ENCODE data around the gene TNS1. TPM values are rescaled to one million over a fixed set of nuclear protein-coding genes. Genes with fewer than 3 reads are reported as not detected.
"Not testable (repeated sequence)": the region's sequence is repeated elsewhere in the genome, so short reads cannot be mapped to it uniquely, and the experiment has no call there.

TNS1 gene
- total RNA-seq, 2 donors from 2014 or later: 0.80 to 16.8 TPM

GRCh38 chr2:217789003-217789735 lies 213.6 kb downstream of the TNS1 start:
- H3K4me3 Mint-ChIP-seq: peak overlapping the region; percentile 90
- H3K9me3 ChIP-seq (ENCODE audit: control insufficient read depth, low read length, poor library complexity, severe bottlenecking): no peaks in the 10 kb centered on the region
- peak overlapping the region; percentile 84 for H3K27ac Mint-ChIP-seq
- DNase-seq (peak; percentile 53 to 71 (median 54)), ATAC-seq (peak; percentile 61)
- H3K4me1 Mint-ChIP-seq: peaks cover 24% of the 10 kb centered on the region
- no peaks in the 10 kb centered on the region for H3K36me3 Mint-ChIP-seq (ENCODE audit: low read depth)
- H3K27me3 Mint-ChIP-seq: no peaks in the 10 kb centered on the region

GRCh38 chr2:217788669-217789002 lies 214.2 kb downstream of the TNS1 start:
- peak overlapping the region; percentile 45 for H3K4me3 Mint-ChIP-seq
- no peak for ATAC-seq

DNA sequence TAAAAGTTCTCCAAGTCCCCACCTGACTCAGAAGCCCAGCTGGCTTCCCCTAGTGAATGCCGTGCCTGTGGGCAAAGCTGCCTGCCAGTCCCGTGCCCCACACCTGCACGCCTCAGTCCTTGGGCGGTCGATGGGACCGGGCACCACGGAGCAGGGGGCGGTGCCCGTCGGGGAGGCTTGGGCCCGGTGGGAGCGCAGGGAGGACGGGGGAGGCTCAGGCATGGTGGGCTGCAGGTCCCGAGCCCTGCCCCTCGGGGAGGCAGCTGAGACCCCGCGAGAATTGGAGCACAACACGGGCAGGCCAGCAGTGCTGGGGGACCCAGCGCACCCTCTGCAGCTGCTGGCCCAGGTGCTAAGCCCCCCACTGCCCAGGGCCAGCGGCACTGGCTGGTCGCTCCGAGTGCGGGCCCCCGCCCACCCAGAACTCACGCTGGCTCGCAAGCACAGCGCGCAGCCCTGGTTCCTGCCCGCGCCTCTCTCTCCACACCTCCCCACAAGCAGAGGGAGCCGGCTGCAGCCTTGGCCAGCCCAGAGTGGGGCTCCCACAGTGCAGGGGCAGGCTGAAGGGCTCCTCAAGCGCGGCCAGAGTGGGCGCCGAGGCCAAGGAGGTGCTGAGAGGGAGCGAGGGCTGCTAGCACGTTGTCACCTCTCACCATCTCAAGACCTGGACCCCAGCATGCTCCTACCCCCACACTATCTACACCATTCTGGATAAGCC lies 215.5 kb downstream of the TNS1 start:
- H3K4me1 Mint-ChIP-seq: peaks cover 24% of the 10 kb centered on the region
- ATAC-seq: no peak
- no peaks in the 10 kb centered on the region for H3K9me3 ChIP-seq (ENCODE audit: control insufficient read depth, low read length, poor library complexity, severe bottlenecking)
- no peak overlapping the region for H3K27ac Mint-ChIP-seq
- H3K27me3 Mint-ChIP-seq: no peaks in the 10 kb centered on the region
- no peak overlapping the region for H3K4me3 Mint-ChIP-seq
- DNase-seq: no peak
- H3K36me3 Mint-ChIP-seq (ENCODE audit: low read depth): no peaks in the 10 kb centered on the region

More at GRCh38 chr2:217788669-217789002, 214.2 kb downstream of the TNS1 start:
- H3K9me3 ChIP-seq (ENCODE audit: control insufficient read depth, low read length, poor library complexity, severe bottlenecking): no peaks in the 10 kb centered on the region
- H3K27ac Mint-ChIP-seq: peak overlapping the region; percentile 84
- DNase-seq: no peak
- H3K27me3 Mint-ChIP-seq: no peaks in the 10 kb centered on the region
- no peaks in the 10 kb centered on the region for H3K36me3 Mint-ChIP-seq (ENCODE audit: low read depth)
- peaks cover 24% of the 10 kb centered on the region for H3K4me1 Mint-ChIP-seq

GRCh38 chr2:217786560-217786959 lies 216.2 kb downstream of the TNS1 start:
- not testable (repeated sequence) for H3K4me3 Mint-ChIP-seq; H3K9me3 ChIP-seq (ENCODE audit: control insufficient read depth, low read length, poor library complexity, severe bottlenecking); H3K36me3 Mint-ChIP-seq (ENCODE audit: low read depth); ATAC-seq; DNase-seq; H3K27me3 Mint-ChIP-seq
- H3K27ac Mint-ChIP-seq: peak overlapping the region; percentile 57
- peaks cover 23% of the 10 kb centered on the region for H3K4me1 Mint-ChIP-seq

DNA sequence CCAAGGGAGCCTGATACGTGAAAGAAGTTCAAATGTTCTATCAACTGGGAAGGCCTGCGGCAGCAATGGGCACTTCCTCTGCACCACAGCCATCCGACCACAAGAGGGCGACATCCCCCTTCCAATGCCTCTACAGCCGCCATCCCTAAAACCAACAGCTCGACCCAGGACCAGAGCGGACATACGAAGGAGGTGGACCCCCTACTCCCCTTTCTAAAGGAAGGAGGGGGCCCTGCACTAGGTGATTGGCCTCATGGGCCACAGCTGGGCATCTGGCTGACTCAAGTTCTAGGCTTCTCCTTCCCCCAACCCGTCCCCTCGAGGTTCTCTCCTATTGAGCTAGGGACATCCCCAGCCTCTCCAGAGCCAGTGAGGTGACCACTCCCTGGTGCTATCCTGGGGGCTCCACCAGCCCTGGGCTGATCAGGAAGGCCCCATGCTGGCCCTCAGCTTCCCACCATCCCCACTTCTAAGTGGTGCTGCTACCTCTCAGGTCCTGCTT lies 217.2 kb downstream of the TNS1 start:
- H3K9me3 ChIP-seq (ENCODE audit: control insufficient read depth, low read length, poor library complexity, severe bottlenecking): no peaks in the 10 kb centered on the region
- DNase-seq: peak; percentile 47 to 65 (median 48)
- Mint-ChIP-seq H3K4me3 (no peak overlapping the region), H3K27ac (peak overlapping the region; percentile 57), H3K27me3 (no peaks in the 10 kb centered on the region), H3K4me1 (peaks cover 24% of the 10 kb centered on the region), H3K36me3 (ENCODE audit: low read depth) (no peaks in the 10 kb centered on the region)
- peak; percentile 70 for ATAC-seq

DNA sequence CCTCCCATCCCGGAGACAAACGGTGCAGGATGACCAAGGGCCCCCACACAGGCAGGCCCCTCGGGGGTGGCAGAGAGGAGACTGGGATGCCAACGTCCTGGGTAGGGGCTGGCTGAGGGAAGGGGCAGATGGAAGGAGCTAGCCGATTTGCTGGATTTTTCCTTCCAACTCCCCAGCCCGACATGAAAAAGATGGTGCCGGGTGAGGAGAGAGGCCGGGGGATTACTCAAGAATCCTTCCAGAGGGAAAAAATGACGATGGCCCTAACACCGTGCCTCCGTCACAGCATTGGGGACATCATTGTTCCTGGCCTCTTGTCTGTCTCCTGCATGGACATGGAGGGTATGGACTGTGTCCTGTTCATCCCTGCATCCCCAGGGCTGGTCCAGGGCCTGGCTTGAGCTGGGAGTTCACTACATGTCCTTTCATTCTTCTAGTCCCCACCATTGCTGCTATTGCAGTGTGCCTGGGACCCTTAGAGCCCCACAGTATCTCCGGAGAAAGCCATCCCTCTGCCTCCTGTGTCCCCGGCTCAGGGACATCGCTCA lies 217.7 kb downstream of the TNS1 start:
- H3K36me3 Mint-ChIP-seq (ENCODE audit: low read depth): no peaks in the 10 kb centered on the region
- peak overlapping the region; percentile 52 for H3K4me3 Mint-ChIP-seq
- peak; percentile 7 for ATAC-seq

GRCh38 chr2:217783243-217783642 lies 219.6 kb downstream of the TNS1 start:
- H3K27me3 Mint-ChIP-seq: no peaks in the 10 kb centered on the region

More for the DNA sequence above, 217.7 kb downstream of the TNS1 start:
- no peaks in the 10 kb centered on the region for H3K9me3 ChIP-seq (ENCODE audit: control insufficient read depth, low read length, poor library complexity, severe bottlenecking)
- H3K27ac Mint-ChIP-seq: peak overlapping the region; percentile 57
- no peak for DNase-seq
- H3K4me1 Mint-ChIP-seq: peaks cover 20% of the 10 kb centered on the region
- H3K27me3 Mint-ChIP-seq: no peaks in the 10 kb centered on the region

GRCh38 chr2:217777906-217778305 lies 224.9 kb downstream of the TNS1 start:
- DNase-seq (no peak), ATAC-seq (no peak)
- H3K9me3 ChIP-seq (ENCODE audit: control insufficient read depth, low read length, poor library complexity, severe bottlenecking): no peaks in the 10 kb centered on the region
- no peaks in the 10 kb centered on the region for H3K27me3 Mint-ChIP-seq
- no peak overlapping the region for H3K27ac Mint-ChIP-seq
- no peaks in the 10 kb centered on the region for H3K36me3 Mint-ChIP-seq (ENCODE audit: low read depth)
- H3K4me1 Mint-ChIP-seq: peaks cover 18% of the 10 kb centered on the region
- no peak overlapping the region for H3K4me3 Mint-ChIP-seq

More at GRCh38 chr2:217783243-217783642, 219.6 kb downstream of the TNS1 start:
- peaks cover 22% of the 10 kb centered on the region for H3K4me1 Mint-ChIP-seq
- H3K36me3 Mint-ChIP-seq (ENCODE audit: low read depth): no peaks in the 10 kb centered on the region
- no peak for ATAC-seq
- H3K4me3 Mint-ChIP-seq: no peak overlapping the region
- no peak for DNase-seq
- H3K9me3 ChIP-seq (ENCODE audit: control insufficient read depth, low read length, poor library complexity, severe bottlenecking): no peaks in the 10 kb centered on the region
- H3K27ac Mint-ChIP-seq: no peak overlapping the region

DNA sequence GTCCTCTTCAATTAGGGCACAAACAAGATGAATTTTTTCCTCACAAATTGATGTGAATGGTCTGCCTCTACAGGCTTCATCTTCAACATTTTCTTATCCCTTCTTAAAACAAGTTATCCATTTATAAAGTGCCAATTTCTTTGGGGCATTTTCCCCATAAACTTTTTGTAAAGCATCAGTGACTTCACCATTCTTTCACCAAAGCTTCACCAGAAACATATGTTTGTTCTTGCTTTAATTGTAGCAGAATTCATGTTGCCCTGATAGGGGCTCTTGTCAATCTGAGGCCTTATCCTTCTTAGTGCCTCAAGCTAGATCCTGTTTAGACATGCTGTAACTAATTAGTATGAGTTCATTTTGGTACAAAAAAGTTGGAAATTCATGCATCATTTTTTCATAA lies 226.2 kb downstream of the TNS1 start:
- no peaks in the 10 kb centered on the region for H3K9me3 ChIP-seq (ENCODE audit: control insufficient read depth, low read length, poor library complexity, severe bottlenecking)
- Mint-ChIP-seq H3K27me3 (no peaks in the 10 kb centered on the region), H3K4me1 (peaks cover 18% of the 10 kb centered on the region), H3K36me3 (ENCODE audit: low read depth) (no peaks in the 10 kb centered on the region), H3K4me3 (no peak overlapping the region), H3K27ac (no peak overlapping the region)
- DNase-seq: no peak
- no peak for ATAC-seq

DNA sequence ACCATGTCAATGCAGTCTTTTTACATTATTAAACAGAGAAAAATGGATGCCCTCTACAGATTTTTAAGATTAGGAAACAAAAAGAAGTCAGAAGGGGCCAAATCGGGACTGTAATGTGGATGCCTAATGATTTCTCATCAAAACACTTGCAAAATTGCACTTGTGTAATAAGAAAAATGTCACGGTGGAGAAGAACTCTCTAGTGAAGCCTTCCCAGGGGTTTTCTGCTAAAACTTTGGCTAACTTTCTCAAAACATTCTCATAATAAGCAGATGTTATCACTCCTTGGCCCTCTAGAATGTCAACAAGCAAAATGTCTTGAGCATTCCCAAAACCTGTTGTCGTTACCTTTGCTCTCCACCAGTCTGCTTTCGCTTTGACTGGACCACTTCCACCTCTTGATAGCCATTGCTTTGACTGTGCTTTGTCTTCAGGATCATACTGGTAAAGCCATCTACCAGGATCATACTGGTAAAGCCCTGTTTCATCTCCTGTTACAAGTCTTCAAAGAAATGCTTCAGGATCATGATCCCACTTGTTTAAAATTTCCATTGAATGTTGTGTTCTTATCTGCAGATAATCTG lies 226.8 kb downstream of the TNS1 start:
- H3K27me3 Mint-ChIP-seq: no peaks in the 10 kb centered on the region
- peaks cover 13% of the 10 kb centered on the region for H3K4me1 Mint-ChIP-seq
- no peak for ATAC-seq

DNA sequence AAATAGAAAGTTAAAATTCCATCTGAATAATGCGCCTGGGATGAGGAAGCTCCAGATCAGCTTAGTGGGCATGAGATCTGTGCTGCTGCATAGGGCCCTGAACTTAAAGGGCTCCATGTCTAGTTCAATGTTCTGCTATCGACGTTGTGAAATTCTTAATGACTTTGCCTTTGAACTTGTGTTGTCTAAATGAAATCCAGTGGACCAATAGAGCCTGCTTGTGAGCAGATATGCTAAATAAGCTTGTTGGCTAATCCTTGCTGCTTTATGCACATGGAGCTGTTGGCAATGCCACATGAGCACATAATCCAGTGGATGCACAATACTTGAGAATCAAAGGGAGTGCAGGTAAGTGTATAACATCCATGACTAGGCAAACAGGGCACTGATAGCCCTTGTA lies 228.6 kb downstream of the TNS1 start:
- H3K9me3 ChIP-seq (ENCODE audit: control insufficient read depth, low read length, poor library complexity, severe bottlenecking): no peaks in the 10 kb centered on the region
- ATAC-seq (no peak), DNase-seq (no peak)
- peaks cover 6% of the 10 kb centered on the region for H3K4me1 Mint-ChIP-seq
- H3K27ac Mint-ChIP-seq: no peak overlapping the region
- peaks cover 1% of the 10 kb centered on the region for H3K36me3 Mint-ChIP-seq (ENCODE audit: low read depth)
- H3K27me3 Mint-ChIP-seq: peaks cover 5% of the 10 kb centered on the region
- no peak overlapping the region for H3K4me3 Mint-ChIP-seq

More for the DNA sequence above, 226.8 kb downstream of the TNS1 start:
- Mint-ChIP-seq H3K27ac (no peak overlapping the region), H3K4me3 (no peak overlapping the region), H3K36me3 (ENCODE audit: low read depth) (no peaks in the 10 kb centered on the region)
- no peaks in the 10 kb centered on the region for H3K9me3 ChIP-seq (ENCODE audit: control insufficient read depth, low read length, poor library complexity, severe bottlenecking)
- DNase-seq: no peak

GRCh38 chr2:217773539-217773938 lies 229.3 kb downstream of the TNS1 start:
- H3K4me3 Mint-ChIP-seq: no peak overlapping the region
- H3K9me3 ChIP-seq (ENCODE audit: control insufficient read depth, low read length, poor library complexity, severe bottlenecking): no peaks in the 10 kb centered on the region
- H3K36me3 Mint-ChIP-seq (ENCODE audit: low read depth): peaks cover 4% of the 10 kb centered on the region
- no peak overlapping the region for H3K27ac Mint-ChIP-seq
- H3K27me3 Mint-ChIP-seq: peaks cover 5% of the 10 kb centered on the region
- ATAC-seq (no peak), DNase-seq (no peak)
- H3K4me1 Mint-ChIP-seq: peaks cover 3% of the 10 kb centered on the region

GRCh38 chr2:217766356-217766755 lies 236.4 kb downstream of the TNS1 start:
- no peak for ATAC-seq
- H3K9me3 ChIP-seq (ENCODE audit: control insufficient read depth, low read length, poor library complexity, severe bottlenecking): no peaks in the 10 kb centered on the region
- Mint-ChIP-seq H3K4me3 (no peak overlapping the region), H3K27ac (no peak overlapping the region), H3K36me3 (ENCODE audit: low read depth) (peaks cover 4% of the 10 kb centered on the region), H3K4me1 (peaks cover 2% of the 10 kb centered on the region), H3K27me3 (peaks cover 10% of the 10 kb centered on the region)
- DNase-seq: no peak
